Measurements from ENCODE around the gene THAP3. TPM values are rescaled to one million over a fixed set of nuclear protein-coding genes. Genes with fewer than 3 reads are reported as not detected.

THAP3 gene
- total RNA-seq, 5 donors from 2014 or later (not counting 1 experiment from before 2014, with no cell fraction given): 12.8 to 37.1 (median 26.1) TPM

DNA sequence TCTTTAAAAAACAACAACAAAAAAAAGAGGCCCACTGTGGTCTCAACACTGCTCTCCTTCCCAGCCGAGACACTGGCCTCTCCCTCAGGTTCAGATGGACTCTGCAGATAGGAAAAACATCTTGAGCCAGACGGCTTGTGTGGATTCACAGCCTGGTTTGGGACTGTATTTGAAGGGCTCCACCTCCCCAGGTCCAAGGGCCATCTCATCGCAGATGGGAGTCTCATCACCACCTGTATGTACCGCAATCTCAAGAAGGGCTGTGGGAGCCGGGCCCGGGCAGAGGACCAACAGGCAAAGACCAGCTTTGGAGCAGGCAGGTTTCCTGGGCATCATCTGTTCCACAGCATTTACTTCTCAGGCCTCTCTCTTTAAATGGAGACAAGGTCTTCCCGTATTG, 34.6 kb upstream of the THAP3 start:
- Histone ChIP-seq H3K36me3 (ENCODE audit: control insufficient read depth in 2 of 2, extremely low read depth in 1 of 2, insufficient read depth in 1 of 2, low read length in 1 of 2) (peaks cover 20 to 64% of the 10 kb centered on the region in 2 donors), H3K4me3 (ENCODE audit: control insufficient read depth in 1 of 2, extremely low read depth in 1 of 2, low read length in 1 of 2) (no peak overlapping the region), H3K9me3 (no peaks in the 10 kb centered on the region), H3K4me1 (ENCODE audit: control insufficient read depth in 1 of 2, extremely low read depth in 1 of 2, insufficient read depth in 2 of 2, low read length in 2 of 2) (peaks cover 0 to 50% of the 10 kb centered on the region in 2 experiments), H3K27me3 (replicated peaks in 1 of 2; ENCODE audit: control insufficient read depth in 2 of 2, extremely low read depth in 1 of 2, insufficient read depth in 2 of 2, low read length in 1 of 2) (no peaks in the 10 kb centered on the region), H3K27ac (ENCODE audit: low read length) (no peak overlapping the region)
- no peaks in the 10 kb centered on the region for H3K9me3 Mint-ChIP-seq
- no peak for ATAC-seq (replicated peaks in 1 of 4)
- ChIA-PET POLR2A (no interaction called here), CTCF (interaction anchor here in 1 of 2 donors (1.5 kb wide), 1 partner anchor 14 kb away, joined by 3 read pairs; no protein-coding TSS in a partner anchor)
- H3K27me3 Mint-ChIP-seq: no peaks in the 10 kb centered on the region
- H3K27ac Mint-ChIP-seq: peak overlapping the region in 1 of 2 donors; percentile 52
- H3K4me3 Mint-ChIP-seq: no peak overlapping the region
- WGBS (ENCODE audit: insufficient coverage): 97% methylated on average over 7 of the region's 7 CpGs
- DNase-seq: no peak
- H3K4me1 Mint-ChIP-seq: peaks cover 22 to 41% (median 39%) of the 10 kb centered on the region in 3 donors
- H3K36me3 Mint-ChIP-seq: peaks cover 13% of the 10 kb centered on the region

DNA sequence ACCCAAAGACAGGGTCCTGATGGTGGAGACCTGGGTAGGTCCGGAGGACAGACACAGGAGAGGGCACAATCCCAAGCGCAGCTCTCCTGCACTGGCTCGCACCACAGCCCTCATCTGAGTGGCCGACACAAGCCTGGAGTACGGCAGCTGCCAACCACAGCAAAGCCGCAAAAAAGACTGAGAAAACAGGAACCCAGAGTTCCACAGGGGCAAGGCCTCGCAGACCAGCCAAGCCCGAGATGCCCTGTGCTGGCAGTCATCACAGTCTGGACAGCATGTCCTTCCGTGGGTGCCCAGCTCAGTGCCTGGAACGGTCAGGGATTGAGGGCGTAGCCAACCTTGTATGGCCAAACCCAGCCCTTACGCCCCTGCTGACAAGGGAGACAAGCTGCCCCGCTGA, 33.4 kb upstream of the THAP3 start:
- ChIA-PET CTCF (no interaction called here), POLR2A (no interaction called here)
- Mint-ChIP-seq H3K27me3 (no peaks in the 10 kb centered on the region), H3K4me1 (peaks cover 28 to 49% (median 49%) of the 10 kb centered on the region in 3 donors), H3K27ac (peak overlapping the region in 1 of 2 donors; percentile 61), H3K36me3 (peaks cover 24% of the 10 kb centered on the region), H3K4me3 (no peak overlapping the region), H3K9me3 (no peaks in the 10 kb centered on the region)
- ATAC-seq (replicated peaks in 1 of 4) (peak in 1 of 4 experiments; percentile 33), DNase-seq (peak in 1 of 35 experiments; percentile 27)
- Histone ChIP-seq H3K27ac (ENCODE audit: low read length) (peak overlapping the region; percentile 23), H3K27me3 (replicated peaks in 1 of 2; ENCODE audit: control insufficient read depth in 2 of 2, extremely low read depth in 1 of 2, insufficient read depth in 2 of 2, low read length in 1 of 2) (no peaks in the 10 kb centered on the region), H3K36me3 (ENCODE audit: control insufficient read depth in 2 of 2, extremely low read depth in 1 of 2, insufficient read depth in 1 of 2, low read length in 1 of 2) (peaks cover 27 to 73% of the 10 kb centered on the region in 2 donors), H3K9me3 (no peaks in the 10 kb centered on the region), H3K4me3 (ENCODE audit: control insufficient read depth in 1 of 2, extremely low read depth in 1 of 2, low read length in 1 of 2) (no peak overlapping the region), H3K4me1 (ENCODE audit: control insufficient read depth in 1 of 2, extremely low read depth in 1 of 2, insufficient read depth in 2 of 2, low read length in 2 of 2) (peaks cover 0 to 51% of the 10 kb centered on the region in 2 experiments)
- WGBS (ENCODE audit: insufficient coverage): 52% methylated on average over 13 of the region's 13 CpGs

DNA sequence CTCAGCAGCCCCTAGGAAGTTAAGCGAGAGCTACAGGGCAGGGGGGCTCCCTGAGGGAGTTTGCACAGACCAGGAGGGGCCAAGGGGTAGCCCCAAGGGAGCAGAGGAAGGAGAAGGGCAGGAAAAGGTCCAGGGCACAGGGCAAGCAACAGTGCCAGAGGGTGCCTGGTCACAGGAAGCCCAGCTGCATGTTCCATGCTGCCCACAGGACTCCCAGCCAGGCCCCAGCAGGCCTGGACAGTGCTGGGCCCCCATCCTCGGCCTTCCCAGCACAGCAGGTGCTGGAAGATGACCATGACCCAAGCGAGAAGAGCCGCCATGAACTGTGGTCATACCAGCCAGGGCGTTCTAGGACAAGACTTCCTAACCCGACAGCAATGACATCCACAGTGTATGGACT, 33.0 kb upstream of the THAP3 start:
- H3K27me3 ChIP-seq (replicated peaks in 1 of 2; ENCODE audit: control insufficient read depth in 2 of 2, extremely low read depth in 1 of 2, insufficient read depth in 2 of 2, low read length in 1 of 2): no peaks in the 10 kb centered on the region
- ChIA-PET POLR2A (no interaction called here), CTCF (no interaction called here)
- H3K4me1 ChIP-seq (ENCODE audit: control insufficient read depth in 1 of 2, extremely low read depth in 1 of 2, insufficient read depth in 2 of 2, low read length in 2 of 2): peaks cover 0 to 54% of the 10 kb centered on the region in 2 experiments
- Mint-ChIP-seq H3K27me3 (no peaks in the 10 kb centered on the region), H3K9me3 (no peaks in the 10 kb centered on the region), H3K36me3 (peaks cover 28% of the 10 kb centered on the region), H3K27ac (no peak overlapping the region), H3K4me1 (peaks cover 31 to 54% (median 53%) of the 10 kb centered on the region in 3 donors), H3K4me3 (no peak overlapping the region)
- H3K27ac ChIP-seq (ENCODE audit: low read length): no peak overlapping the region
- WGBS (ENCODE audit: insufficient coverage): 92% methylated on average over 6 of the region's 6 CpGs
- H3K4me3 ChIP-seq (ENCODE audit: control insufficient read depth in 1 of 2, extremely low read depth in 1 of 2, low read length in 1 of 2): no peak overlapping the region
- H3K9me3 ChIP-seq: no peaks in the 10 kb centered on the region
- ATAC-seq (replicated peaks in 1 of 4): no peak
- no peak for DNase-seq
- H3K36me3 ChIP-seq (ENCODE audit: control insufficient read depth in 2 of 2, extremely low read depth in 1 of 2, insufficient read depth in 1 of 2, low read length in 1 of 2): peaks cover 31 to 77% of the 10 kb centered on the region in 2 donors

- ATAC-seq (replicated peaks in 1 of 4): no peak
- H3K4me3 Mint-ChIP-seq: no peak overlapping the region
- H3K36me3 Mint-ChIP-seq: peaks cover 28% of the 10 kb centered on the region
- no peak for DNase-seq
- Histone ChIP-seq H3K27ac (ENCODE audit: low read length) (no peak overlapping the region), H3K27me3 (replicated peaks in 1 of 2; ENCODE audit: control insufficient read depth in 2 of 2, extremely low read depth in 1 of 2, insufficient read depth in 2 of 2, low read length in 1 of 2) (no peaks in the 10 kb centered on the region), H3K4me3 (ENCODE audit: control insufficient read depth in 1 of 2, extremely low read depth in 1 of 2, low read length in 1 of 2) (no peak overlapping the region), H3K36me3 (ENCODE audit: control insufficient read depth in 2 of 2, extremely low read depth in 1 of 2, insufficient read depth in 1 of 2, low read length in 1 of 2) (peaks cover 31 to 82% of the 10 kb centered on the region in 2 donors), H3K9me3 (no peaks in the 10 kb centered on the region), H3K4me1 (ENCODE audit: control insufficient read depth in 1 of 2, extremely low read depth in 1 of 2, insufficient read depth in 2 of 2, low read length in 2 of 2) (peaks cover 0 to 54% of the 10 kb centered on the region in 2 experiments)
- H3K27ac Mint-ChIP-seq: no peak overlapping the region
- no peaks in the 10 kb centered on the region for H3K9me3 Mint-ChIP-seq
- peaks cover 29 to 58% (median 53%) of the 10 kb centered on the region in 3 donors for H3K4me1 Mint-ChIP-seq
- CTCF ChIA-PET: no interaction called here
- no peaks in the 10 kb centered on the region for H3K27me3 Mint-ChIP-seq
- no CpG with 5 or more reads among the region's 5 CpGs for WGBS (ENCODE audit: insufficient coverage)
- POLR2A ChIA-PET: no interaction called here
These were observed 32.2 kb upstream of the THAP3 start for GRCh38 chr1:6592441-6592840.

DNA sequence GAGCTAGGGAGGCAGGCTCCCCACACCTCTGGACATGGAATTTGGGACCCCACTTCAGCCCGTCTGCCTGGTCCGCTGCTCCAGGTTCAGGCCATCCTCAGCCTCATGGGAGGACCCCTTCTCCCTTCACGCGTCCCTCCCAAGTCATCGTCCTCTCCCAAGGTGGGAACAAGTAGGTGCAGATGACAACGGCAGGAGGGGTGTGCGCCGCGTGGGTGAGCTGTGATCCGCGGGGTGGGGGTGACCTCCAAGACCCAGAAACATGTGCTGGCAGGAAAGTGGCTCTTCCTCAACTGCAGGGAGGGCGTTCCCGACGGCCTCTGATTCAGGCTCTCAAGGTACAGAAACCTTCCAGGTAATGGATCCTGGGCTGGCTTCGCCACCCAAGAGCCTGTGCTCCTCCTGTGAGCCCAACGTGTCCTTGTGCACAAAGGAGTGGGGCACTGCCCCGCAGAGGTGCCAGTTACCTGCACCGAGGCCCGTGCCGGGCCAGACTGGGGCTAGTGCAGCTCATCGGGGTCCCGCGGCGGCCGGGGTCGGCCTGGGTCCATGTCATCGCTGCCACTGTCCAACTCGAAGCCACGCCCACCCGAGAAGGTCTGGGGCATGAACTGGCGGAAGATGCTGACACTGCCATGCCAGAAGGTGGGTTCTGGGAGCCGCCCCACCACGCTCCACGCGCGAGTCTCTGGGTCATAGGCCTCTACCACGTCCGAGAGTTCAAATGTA, 31.6 kb upstream of the THAP3 start:
- Histone ChIP-seq H3K4me1 (ENCODE audit: control insufficient read depth in 1 of 2, extremely low read depth in 1 of 2, insufficient read depth in 2 of 2, low read length in 2 of 2) (peaks cover 0 to 55% of the 10 kb centered on the region in 2 experiments), H3K27me3 (replicated peaks in 1 of 2; ENCODE audit: control insufficient read depth in 2 of 2, extremely low read depth in 1 of 2, insufficient read depth in 2 of 2, low read length in 1 of 2) (no peaks in the 10 kb centered on the region), H3K36me3 (ENCODE audit: control insufficient read depth in 2 of 2, extremely low read depth in 1 of 2, insufficient read depth in 1 of 2, low read length in 1 of 2) (peaks cover 26 to 86% of the 10 kb centered on the region in 2 donors), H3K9me3 (no peaks in the 10 kb centered on the region), H3K4me3 (ENCODE audit: control insufficient read depth in 1 of 2, extremely low read depth in 1 of 2, low read length in 1 of 2) (no peak overlapping the region), H3K27ac (ENCODE audit: low read length) (no peak overlapping the region)
- Mint-ChIP-seq H3K4me1 (peaks cover 24 to 60% (median 53%) of the 10 kb centered on the region in 3 donors), H3K27me3 (no peaks in the 10 kb centered on the region), H3K27ac (no peak overlapping the region), H3K4me3 (no peak overlapping the region), H3K36me3 (peaks cover 28% of the 10 kb centered on the region), H3K9me3 (no peaks in the 10 kb centered on the region)
- ATAC-seq (replicated peaks in 1 of 4): no peak
- 95% methylated on average over 33 of the region's 38 CpGs for whole genome bisulfite sequencing (ENCODE audit: insufficient coverage)
- ChIA-PET POLR2A (no interaction called here), CTCF (no interaction called here)
- no peak for DNase-seq

GRCh38 chr1:6593810-6594209, 30.9 kb upstream of the THAP3 start:
- Histone ChIP-seq H3K4me3 (ENCODE audit: control insufficient read depth in 1 of 2, extremely low read depth in 1 of 2, low read length in 1 of 2) (no peak overlapping the region), H3K27ac (ENCODE audit: low read length) (no peak overlapping the region), H3K9me3 (no peaks in the 10 kb centered on the region), H3K4me1 (ENCODE audit: control insufficient read depth in 1 of 2, extremely low read depth in 1 of 2, insufficient read depth in 2 of 2, low read length in 2 of 2) (peaks cover under 1 to 60% of the 10 kb centered on the region in 2 experiments), H3K27me3 (replicated peaks in 1 of 2; ENCODE audit: control insufficient read depth in 2 of 2, extremely low read depth in 1 of 2, insufficient read depth in 2 of 2, low read length in 1 of 2) (no peaks in the 10 kb centered on the region), H3K36me3 (ENCODE audit: control insufficient read depth in 2 of 2, extremely low read depth in 1 of 2, insufficient read depth in 1 of 2, low read length in 1 of 2) (peaks cover 18 to 82% of the 10 kb centered on the region in 2 donors)
- ChIA-PET POLR2A (interaction anchor here in 1 of 2 donors (0.6 kb wide), 1 partner anchor 1381 kb away, joined by 6 read pairs; no protein-coding TSS in a partner anchor), CTCF (no interaction called here)
- Mint-ChIP-seq H3K27me3 (no peaks in the 10 kb centered on the region), H3K27ac (no peak overlapping the region), H3K4me1 (peaks cover 26 to 64% (median 59%) of the 10 kb centered on the region in 3 donors), H3K36me3 (peaks cover 28% of the 10 kb centered on the region), H3K4me3 (no peak overlapping the region), H3K9me3 (no peaks in the 10 kb centered on the region)
- DNase-seq (no peak), ATAC-seq (replicated peaks in 1 of 4) (no peak)
- WGBS (ENCODE audit: insufficient coverage): 100% methylated on average over 3 of the region's 15 CpGs
